ENCODE data around the gene LRRC10B. TPM values are rescaled to one million over a fixed set of nuclear protein-coding genes. Genes with fewer than 3 reads are reported as not detected.
A peak's percentile ranks its signal among the peaks of the same experiment; 100 is the strongest.

Gene LRRC10B
- total and polyA plus RNA-seq, 2 of the 8 experiments (the other 6 are each of a cell fraction or from before 2014, with no cell fraction given) = 0.47 to 0.71 TPM

DNA sequence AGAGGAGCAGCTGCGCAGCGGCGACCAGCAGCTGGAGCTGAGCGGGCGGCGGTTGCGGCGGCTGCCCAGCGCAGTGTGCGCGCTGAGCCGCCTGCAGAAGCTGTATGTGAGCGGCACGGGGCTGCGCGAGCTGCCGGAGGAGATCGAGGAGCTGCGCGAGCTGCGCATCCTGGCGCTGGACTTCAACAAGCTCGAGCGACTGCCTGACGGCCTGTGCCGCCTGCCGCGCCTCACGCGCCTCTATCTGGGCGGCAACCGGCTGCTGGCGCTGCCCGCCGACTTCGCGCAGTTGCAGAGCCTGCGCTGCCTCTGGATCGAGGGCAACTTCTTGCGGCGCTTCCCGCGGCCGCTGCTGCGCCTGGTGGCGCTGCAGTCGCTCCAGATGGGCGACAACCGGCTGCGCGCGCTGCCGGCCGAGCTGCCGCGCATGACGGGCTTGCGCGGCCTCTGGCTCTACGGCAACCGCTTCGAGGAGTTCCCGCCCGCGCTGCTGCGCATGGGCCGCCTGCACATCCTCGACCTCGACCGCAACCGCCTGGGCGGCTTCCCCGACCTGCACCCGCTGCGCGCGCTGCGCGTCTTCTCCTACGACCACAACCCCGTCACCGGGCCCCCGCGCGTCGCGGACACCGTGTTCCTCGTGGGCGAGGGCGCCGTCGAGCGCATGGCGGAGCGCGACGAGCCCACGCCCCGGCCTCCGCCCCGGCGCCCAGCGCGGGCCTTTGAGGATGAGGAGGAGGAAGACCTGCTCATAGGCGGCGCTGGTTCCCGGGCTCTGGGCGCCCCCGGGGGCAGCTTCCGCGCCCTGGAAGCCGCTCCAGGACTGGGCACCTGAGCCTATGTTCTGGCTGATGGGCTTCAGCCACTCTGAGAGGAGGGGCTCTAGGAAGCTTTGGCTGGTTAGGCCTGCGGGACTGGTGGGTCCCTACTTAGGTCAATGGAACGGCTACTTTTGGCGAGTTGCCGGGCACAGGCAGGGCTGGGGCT lies 787 bp downstream of the LRRC10B start (continued):
- TF ChIP-seq TBP (IDR thresholded peaks at IDR 0.05; ENCODE audit: low read depth, low read length) = peak; percentile 46; the same call in 1 of the 2 replicates
- TF ChIP-seq TCF12 (IDR thresholded peaks at IDR 0.05; ENCODE audit: low read depth, low read length) = peak; percentile 79; the same call in 1 of the 2 replicates
- TF ChIP-seq ASH2L (IDR thresholded peaks at IDR 0.05; ENCODE audit: low read length) = peak; percentile 59
